Measurements from ENCODE around the gene ADO. TPM values are rescaled to one million over a fixed set of nuclear protein-coding genes. Genes with fewer than 3 reads are reported as not detected.
"Not testable (repeated sequence)": the region's sequence is repeated elsewhere in the genome, so short reads cannot be mapped to it uniquely, and the experiment has no call there.

Gene ADO
- total RNA-seq: 10 to 100 TPM; 16.4 to 20.7 TPM
- long read RNA-seq, donor 1, partial matches to known transcripts: 0 of 3 reads
- long read RNA-seq, donor 1, other reads (novel, unspliced or antisense): 0 of 3 reads
- long read RNA-seq, donor 2: 0 reads

GRCh38 chr10:62804356-62805230, at the start of gene ADO:
ADO (plus strand) TSS chr10:62804720; CDS start chr10:62805060, 340 bp downstream.
- peak; percentile 96 for DNase-seq (ENCODE audit: low spot score)
- intact Hi-C loops (cut with DNase I): loop anchor here in 1 of 2 donors (10.0 kb wide), 1 partner anchor 830 kb away; no protein-coding TSS in a partner anchor

- intact Hi-C loops (cut with DNase I): no loop called here
- no peak for DNase-seq (ENCODE audit: low spot score)
Observed at GRCh38 chr10:62754963-62755362, 49.6 kb upstream of the ADO start.

GRCh38 chr10:62755662-62756653, 48.6 kb upstream of the ADO start:
- no peak for DNase-seq (ENCODE audit: low spot score)
- intact Hi-C loops (cut with DNase I): no loop called here

GRCh38 chr10:62759599-62760175, 44.8 kb upstream of the ADO start:
- DNase-seq (ENCODE audit: low spot score): no peak
- intact Hi-C loops (cut with DNase I): no loop called here

GRCh38 chr10:62760401-62760800, 44.1 kb upstream of the ADO start:
- intact Hi-C loops (cut with DNase I): no loop called here

GRCh38 chr10:62761115-62761514, 43.4 kb upstream of the ADO start:
- DNase-seq (ENCODE audit: low spot score): no peak
- intact Hi-C loops (cut with DNase I): no loop called here

More at GRCh38 chr10:62760401-62760800, 44.1 kb upstream of the ADO start:
- no peak for DNase-seq (ENCODE audit: low spot score)

GRCh38 chr10:62763155-62763554, 41.4 kb upstream of the ADO start:
- intact Hi-C loops (cut with DNase I): no loop called here
- no peak for DNase-seq (ENCODE audit: low spot score)

GRCh38 chr10:62764011-62764410, 40.5 kb upstream of the ADO start:
- intact Hi-C loops (cut with DNase I): no loop called here
- no peak for DNase-seq (ENCODE audit: low spot score)

GRCh38 chr10:62765726-62766125, 38.8 kb upstream of the ADO start:
- DNase-seq (ENCODE audit: low spot score): no peak
- intact Hi-C loops (cut with DNase I): no loop called here

GRCh38 chr10:62766386-62766785, 38.1 kb upstream of the ADO start:
- intact Hi-C loops (cut with DNase I): no loop called here
- no peak for DNase-seq (ENCODE audit: low spot score)

- intact Hi-C loops (cut with DNase I): no loop called here
- DNase-seq (ENCODE audit: low spot score): no peak
Observed at GRCh38 chr10:62769574-62770242, 34.8 kb upstream of the ADO start.

- DNase-seq (ENCODE audit: low spot score): no peak
- intact Hi-C loops (cut with DNase I): no loop called here
Observed at GRCh38 chr10:62772186-62772974, 32.1 kb upstream of the ADO start.

- intact Hi-C loops (cut with DNase I): no loop called here
- DNase-seq (ENCODE audit: low spot score): no peak
Observed at GRCh38 chr10:62778125-62778524, 26.4 kb upstream of the ADO start.

- no peak for DNase-seq (ENCODE audit: low spot score)
- intact Hi-C loops (cut with DNase I): no loop called here
Observed at GRCh38 chr10:62779487-62780248, 24.9 kb upstream of the ADO start.

GRCh38 chr10:62784537-62784936, 20.0 kb upstream of the ADO start:
- intact Hi-C loops (cut with DNase I); DNase-seq (ENCODE audit: low spot score): not testable (repeated sequence)

GRCh38 chr10:62788285-62788684, 16.2 kb upstream of the ADO start:
- DNase-seq (ENCODE audit: low spot score); intact Hi-C loops (cut with DNase I): not testable (repeated sequence)

GRCh38 chr10:62788861-62789467, 15.6 kb upstream of the ADO start:
- no peak for DNase-seq (ENCODE audit: low spot score)
- intact Hi-C loops (cut with DNase I): no loop called here
